ENCODE results near the gene C3orf22. TPM values are rescaled to one million over a fixed set of nuclear protein-coding genes. Genes with fewer than 3 reads are reported as not detected.

The C3orf22 gene
- total RNA-seq, 4 donors from 2014 or later: not detected

DNA sequence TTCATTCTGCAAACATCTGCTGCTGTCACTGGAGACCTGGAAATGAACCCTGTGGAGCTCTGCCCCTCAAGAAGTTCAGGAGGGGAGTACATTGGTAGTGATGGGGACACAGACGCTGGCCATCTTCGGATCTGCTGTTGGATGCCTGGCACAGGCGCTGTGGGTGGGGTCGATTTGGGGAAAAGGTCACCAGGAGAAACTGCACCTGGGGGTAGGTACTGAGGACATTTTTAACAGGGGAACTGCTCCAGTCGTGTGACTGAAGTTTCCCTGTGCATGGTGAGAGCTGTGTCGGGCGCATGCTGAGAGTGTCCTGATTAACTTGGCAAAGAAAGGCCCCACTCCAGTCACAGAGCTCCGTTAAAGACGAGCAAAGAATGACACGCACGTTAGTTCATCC is 44.6 kb downstream of the C3orf22 start:
- Histone ChIP-seq H3K4me3 (no peak overlapping the region), H3K27ac (no peak overlapping the region), H3K9me3 (no peaks in the 10 kb centered on the region), H3K36me3 (no peaks in the 10 kb centered on the region), H3K27me3 (no peaks in the 10 kb centered on the region), H3K4me1 (no peaks in the 10 kb centered on the region)
- intact Hi-C loops (cut with DNase I; ENCODE audit: low total_unique reads): no loop called here
- TF ChIP-seq POLR2A (IDR thresholded peaks at IDR 0.05): no peak
- TF ChIP-seq EP300 (IDR thresholded peaks at IDR 0.05; ENCODE audit: low read depth): no peak
- in situ Hi-C loops (cut with MboI; ENCODE audit: low pct_ligation_motif_present in 1 of 4, low pct_unique_long_range_greater_than_20kb in 1 of 4, low sequenced_read_pairs in 3 of 4): no loop called here
- DNase-seq: no peak
- 85% methylated on average over 11 of the region's 11 CpGs; no CpG with 5 or more reads in 1 of the 2 donors for WGBS, 2 donors (ENCODE audit: low coverage in 1 of 2)

- 89% methylated on average over 12 of the region's 12 CpGs; no CpG with 5 or more reads in 1 of the 2 donors for WGBS, 2 donors (ENCODE audit: low coverage in 1 of 2)
- H3K27me3 ChIP-seq: no peaks in the 10 kb centered on the region
- no peaks in the 10 kb centered on the region for H3K9me3 ChIP-seq
- no peak for TF ChIP-seq EP300 (IDR thresholded peaks at IDR 0.05; ENCODE audit: low read depth)
- no peak for TF ChIP-seq POLR2AphosphoS5 (IDR thresholded peaks at IDR 0.05)
- TF ChIP-seq CTCF (IDR thresholded peaks at IDR 0.05): no peak
- no peak for TF ChIP-seq POLR2A (IDR thresholded peaks at IDR 0.05)
- DNase-seq: no peak
- intact Hi-C loops (cut with DNase I; ENCODE audit: low total_unique reads): no loop called here
- H3K27ac ChIP-seq: no peak overlapping the region
- H3K4me3 ChIP-seq: no peak overlapping the region
- H3K4me1 ChIP-seq: no peaks in the 10 kb centered on the region
- H3K36me3 ChIP-seq: no peaks in the 10 kb centered on the region
- in situ Hi-C loops (cut with MboI; ENCODE audit: low pct_ligation_motif_present in 1 of 4, low pct_unique_long_range_greater_than_20kb in 1 of 4, low sequenced_read_pairs in 3 of 4): no loop called here
Observed at GRCh38 chr3:126512916-126513650, 45.6 kb downstream of the C3orf22 start.

GRCh38 chr3:126512026-126512425 is 46.7 kb downstream of the C3orf22 start:
- Histone ChIP-seq H3K36me3 (no peaks in the 10 kb centered on the region), H3K4me3 (no peak overlapping the region), H3K27me3 (no peaks in the 10 kb centered on the region), H3K9me3 (no peaks in the 10 kb centered on the region), H3K4me1 (no peaks in the 10 kb centered on the region), H3K27ac (no peak overlapping the region)
- no peak for DNase-seq
- in situ Hi-C loops (cut with MboI; ENCODE audit: low pct_ligation_motif_present in 1 of 4, low pct_unique_long_range_greater_than_20kb in 1 of 4, low sequenced_read_pairs in 3 of 4) (no loop called here), intact Hi-C loops (cut with DNase I; ENCODE audit: low total_unique reads) (no loop called here)
- 77% methylated on average over 7 of the region's 7 CpGs; no CpG with 5 or more reads in 1 of the 2 donors for WGBS, 2 donors (ENCODE audit: low coverage in 1 of 2)
- TF ChIP-seq EP300 (IDR thresholded peaks at IDR 0.05; ENCODE audit: low read depth): no peak
- TF ChIP-seq CTCF (IDR thresholded peaks at IDR 0.05): no peak
- no peak for TF ChIP-seq POLR2A (IDR thresholded peaks at IDR 0.05)
- no peak for TF ChIP-seq POLR2AphosphoS5 (IDR thresholded peaks at IDR 0.05)

DNA sequence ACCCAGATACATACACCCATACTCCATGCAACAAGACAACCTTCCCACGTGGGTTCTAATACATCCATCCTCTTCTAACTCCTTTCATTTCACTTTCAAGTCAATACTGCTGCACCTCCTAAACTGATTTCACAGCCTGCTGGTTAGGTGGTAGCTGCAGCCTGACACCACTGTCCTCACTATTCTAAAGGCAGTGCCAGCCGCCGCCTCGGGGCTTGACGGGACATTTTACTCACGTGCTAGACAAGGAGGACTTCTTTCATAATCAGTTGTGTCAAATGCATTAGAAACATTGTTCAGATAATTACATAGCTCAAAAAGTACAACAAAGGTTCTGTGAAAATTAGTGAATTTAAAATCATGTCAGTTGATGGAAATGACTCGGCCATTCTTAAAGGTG is 47.4 kb downstream of the C3orf22 start:
- Histone ChIP-seq H3K9me3 (no peaks in the 10 kb centered on the region), H3K4me3 (no peak overlapping the region), H3K27me3 (peaks cover 2% of the 10 kb centered on the region), H3K27ac (no peak overlapping the region), H3K4me1 (no peaks in the 10 kb centered on the region), H3K36me3 (no peaks in the 10 kb centered on the region)
- intact Hi-C loops (cut with DNase I; ENCODE audit: low total_unique reads): no loop called here
- no peak for DNase-seq
- TF ChIP-seq EP300 (IDR thresholded peaks at IDR 0.05; ENCODE audit: low read depth): no peak
- TF ChIP-seq CTCF (IDR thresholded peaks at IDR 0.05): no peak
- TF ChIP-seq POLR2AphosphoS5 (IDR thresholded peaks at IDR 0.05): no peak
- 65 to 70% methylated on average over 2 to 7 of the region's 7 CpGs for WGBS, 2 donors (ENCODE audit: low coverage in 1 of 2)
- in situ Hi-C loops (cut with MboI; ENCODE audit: low pct_ligation_motif_present in 1 of 4, low pct_unique_long_range_greater_than_20kb in 1 of 4, low sequenced_read_pairs in 3 of 4): no loop called here
